Measurements from ENCODE around the gene GCAT. TPM values are rescaled to one million over a fixed set of nuclear protein-coding genes. Genes with fewer than 3 reads are reported as not detected.

Gene GCAT
- total RNA-seq, 1 donor from 2014 or later: 15.5 TPM

GRCh38 chr22:37842015-37842793 is 34.5 kb downstream of the GCAT start:
- intact Hi-C loops (cut with micrococcal nuclease): no loop called here

DNA sequence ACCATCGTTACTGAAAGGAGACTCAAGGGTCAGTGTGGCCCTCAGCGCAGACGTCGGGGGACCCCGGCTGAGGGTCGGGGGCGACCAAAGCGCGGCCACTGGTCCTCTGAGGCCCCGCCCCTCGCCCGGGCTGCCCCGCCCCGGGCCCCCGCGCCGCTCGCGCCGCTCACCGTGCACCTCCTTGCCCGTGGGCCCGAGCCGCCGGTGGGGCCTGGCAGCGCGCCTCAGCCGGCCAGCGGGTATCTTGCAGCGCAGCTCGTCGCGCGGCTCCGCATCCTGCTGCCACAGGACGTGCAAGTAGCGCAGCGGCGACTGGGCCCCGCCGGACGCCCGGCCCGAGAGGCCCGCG is 36.0 kb downstream of the GCAT start:
- intact Hi-C loops (cut with micrococcal nuclease): loop anchor here (1.0 to 2.0 kb wide), 6 partner anchors 36 to 663 kb away; partner anchors contain the start of genes C22orf23, DDX17, GCAT and GGA1

- intact Hi-C loops (cut with micrococcal nuclease): loop anchor here (1.0 to 2.0 kb wide), 6 partner anchors 38 to 661 kb away; partner anchors contain the start of genes C22orf23, DDX17, GCAT and GGA1
Observed at GRCh38 chr22:37844904-37845329, 37.2 kb downstream of the GCAT start.

GRCh38 chr22:37846433-37846832 is 38.7 kb downstream of the GCAT start:
- intact Hi-C loops (cut with micrococcal nuclease): no loop called here

GRCh38 chr22:37848587-37849088 is 40.9 kb downstream of the GCAT start:
- intact Hi-C loops (cut with micrococcal nuclease): loop anchor here (1.0 to 2.0 kb wide), 7 partner anchors 15 to 1320 kb away; partner anchors contain the start of genes C22orf23, EIF3D, GGA1 and POLR2F

DNA sequence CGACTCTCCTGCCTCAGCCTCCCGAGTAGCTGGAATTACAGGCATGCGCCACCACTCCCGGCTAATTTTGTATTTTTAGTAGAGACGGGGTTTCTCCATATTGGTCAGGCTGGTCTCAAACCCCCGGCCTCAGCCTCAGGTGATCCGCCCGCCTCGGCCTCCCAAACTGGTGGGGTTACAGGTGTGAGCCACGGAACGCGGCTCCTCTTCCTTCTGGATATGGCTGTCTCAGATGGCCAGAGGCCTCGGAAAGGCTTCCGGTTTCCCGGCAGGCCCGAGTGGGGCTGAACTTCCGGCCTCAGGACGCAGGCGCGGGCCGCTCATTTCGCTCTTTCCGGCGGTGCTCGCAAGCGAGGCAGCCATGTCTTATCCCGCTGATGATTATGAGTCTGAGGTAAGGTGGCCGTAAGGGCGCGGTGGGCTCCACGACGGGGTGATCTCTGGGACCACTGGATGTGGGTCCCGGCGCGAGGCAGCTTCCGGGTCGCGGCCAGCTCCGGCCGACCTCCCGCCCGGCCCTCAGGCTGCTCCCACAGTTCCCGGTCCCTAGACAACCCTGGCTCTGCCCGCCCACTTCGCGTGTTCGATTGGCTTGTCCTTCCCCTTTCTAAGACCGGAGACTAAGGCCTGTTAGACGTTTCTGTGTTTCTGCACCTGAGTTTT is 41.5 kb downstream of the GCAT start, which contains the start of gene EIF3L:
EIF3L (plus strand) TSS at position 331 of the 663 bp plus-strand sequence; CDS start at position 362, 31 bp downstream.
- intact Hi-C loops (cut with micrococcal nuclease): loop anchor here (1.0 to 2.0 kb wide), 7 partner anchors 14 to 1320 kb away; partner anchors contain the start of genes C22orf23, EIF3D, GGA1 and POLR2F

DNA sequence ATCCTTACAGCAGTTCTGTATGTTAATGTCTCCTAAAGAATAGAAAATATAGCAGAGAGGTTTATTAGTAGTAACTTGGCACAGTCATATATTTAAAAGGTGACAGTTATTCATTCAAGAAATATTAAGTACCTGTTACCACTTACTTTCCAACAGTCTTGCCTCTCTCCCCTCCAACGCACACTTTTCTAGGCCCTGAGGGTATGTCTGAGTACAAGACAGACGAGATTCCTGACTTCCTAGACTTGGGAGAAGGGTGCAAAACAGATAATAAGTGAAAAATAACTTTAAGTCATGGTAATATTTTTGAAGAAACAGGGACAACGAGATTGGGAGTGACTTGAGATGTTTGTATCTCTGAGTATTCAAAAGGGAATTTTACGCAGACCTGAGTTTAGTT is 43.1 kb downstream of the GCAT start:
- intact Hi-C loops (cut with micrococcal nuclease): no loop called here

GRCh38 chr22:37852418-37852817 is 44.7 kb downstream of the GCAT start:
- intact Hi-C loops (cut with micrococcal nuclease): no loop called here

GRCh38 chr22:37854946-37855345 is 47.2 kb downstream of the GCAT start:
- intact Hi-C loops (cut with micrococcal nuclease): no loop called here

DNA sequence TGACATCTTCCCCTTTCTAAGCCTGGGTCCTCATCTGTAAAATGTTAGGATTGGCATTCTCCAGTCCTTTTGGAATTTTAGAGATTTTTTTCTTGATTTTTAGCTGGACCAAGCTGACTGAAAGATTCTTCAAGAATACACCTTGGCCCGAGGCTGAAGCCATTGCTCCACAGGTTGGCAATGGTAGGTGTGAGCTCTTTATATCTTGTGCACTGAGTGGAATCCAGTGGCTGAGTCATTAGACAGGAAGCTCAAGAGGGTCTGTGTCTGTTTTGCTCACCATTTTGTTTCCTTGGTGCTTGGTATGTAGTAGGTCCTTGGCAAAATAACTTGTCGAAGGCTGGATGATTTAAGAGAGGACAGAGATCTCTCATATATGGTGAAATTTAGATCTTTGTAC is 47.7 kb downstream of the GCAT start:
- intact Hi-C loops (cut with micrococcal nuclease): no loop called here

DNA sequence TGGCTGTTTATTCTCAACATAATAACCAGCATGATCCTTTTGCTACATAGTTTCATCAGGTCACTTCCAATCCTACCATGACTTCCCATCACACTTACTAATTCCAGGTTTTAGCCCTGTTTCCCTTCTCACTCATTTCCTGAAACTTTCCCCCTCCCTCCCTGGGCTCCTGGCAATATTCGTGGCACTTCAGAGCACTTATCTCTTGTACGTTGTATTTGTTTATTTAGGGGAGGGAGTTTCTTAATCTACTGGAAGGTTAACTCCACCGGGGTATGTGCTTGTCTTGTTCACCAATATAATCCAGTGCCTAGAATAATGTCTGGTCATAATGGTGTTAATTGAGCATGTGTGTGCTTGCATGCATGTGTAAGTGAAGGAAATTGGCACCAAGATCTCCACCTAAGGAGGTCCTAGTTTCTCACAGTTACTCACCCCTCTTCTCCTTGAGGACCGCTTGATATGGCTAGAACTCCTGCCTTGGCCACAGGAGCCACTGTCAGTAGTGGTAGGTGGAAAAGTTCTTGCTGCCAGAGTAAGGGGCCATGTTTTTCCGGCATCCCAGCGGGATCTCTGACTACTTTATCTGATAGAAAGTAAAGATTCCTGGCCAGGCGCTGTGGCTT is 53.2 kb downstream of the GCAT start:
- intact Hi-C loops (cut with micrococcal nuclease): loop anchor here (5.0 kb wide), 1 partner anchor 324 kb away; no protein-coding TSS in a partner anchor

DNA sequence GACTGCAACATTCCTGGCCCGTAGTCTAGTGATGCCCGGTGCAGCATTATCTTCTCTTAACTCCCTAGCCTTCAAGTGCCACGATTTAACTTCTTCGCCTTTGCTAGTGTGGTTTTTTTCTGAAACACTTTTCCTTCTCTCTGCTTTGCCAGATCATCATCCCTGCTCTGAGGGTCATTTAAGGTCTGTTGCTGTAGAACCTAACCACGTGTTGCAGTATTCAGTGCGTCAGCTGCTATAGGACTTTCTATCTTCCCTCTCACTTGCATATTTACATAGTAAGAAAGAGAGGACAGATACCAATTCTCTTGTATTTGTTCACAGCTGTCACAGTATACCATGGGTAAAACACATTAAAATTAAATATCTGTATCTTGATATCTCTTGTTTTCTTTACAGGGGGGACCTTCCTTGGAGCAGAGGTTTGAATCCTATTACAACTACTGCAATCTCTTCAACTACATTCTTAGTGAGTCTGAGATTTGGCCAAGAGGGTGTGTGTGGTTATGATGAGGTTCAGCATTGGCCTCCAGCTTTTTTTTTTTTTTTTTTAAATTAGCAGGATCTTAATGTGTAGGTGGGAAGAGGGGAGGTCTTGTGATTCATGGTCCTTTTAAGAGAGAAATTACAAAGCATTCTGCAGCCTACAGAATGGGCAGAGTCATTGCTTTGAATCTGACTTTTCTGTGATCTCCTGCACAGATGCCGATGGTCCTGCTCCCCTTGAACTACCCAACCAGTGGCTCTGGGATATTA is 55.0 kb downstream of the GCAT start:
- intact Hi-C loops (cut with micrococcal nuclease): loop anchor here (1.0 to 5.0 kb wide), 4 partner anchors 13 to 325 kb away; partner anchors contain the start of gene EIF3L

DNA sequence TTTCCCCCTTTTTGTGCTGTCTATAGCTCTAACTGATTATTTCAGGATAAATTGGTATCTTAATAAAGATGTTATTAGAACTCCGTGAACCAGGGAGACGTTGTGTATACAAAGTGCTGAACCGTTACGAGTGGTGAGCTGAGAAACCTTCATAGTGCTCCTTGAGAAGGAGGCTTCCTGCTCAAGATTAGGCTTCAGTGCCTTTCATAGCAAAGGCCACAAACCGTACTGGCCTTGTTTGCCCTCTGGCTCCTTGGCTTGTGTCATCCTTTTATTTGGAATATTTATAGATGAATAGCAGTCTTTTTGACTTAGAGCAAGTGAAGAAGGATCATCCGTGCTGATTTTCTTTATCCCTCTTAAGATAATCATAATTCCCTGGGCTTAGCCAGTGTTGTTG is 57.8 kb downstream of the GCAT start:
- intact Hi-C loops (cut with micrococcal nuclease): no loop called here

Other genes starting within 250 kb of the GCAT start
- 1.9 and 2.3 TPM in 2 replicates for gene CDC42EP1, start 247.5 kb upstream of the GCAT start, total RNA-seq
- gene LGALS2, start 227.8 kb upstream of the GCAT start, total RNA-seq: 0.39 TPM in 1 of 2 replicates, not detected in the other
- gene GGA1, start 199.1 kb upstream of the GCAT start, total RNA-seq: 65.1 and 67.2 TPM in 2 replicates
- 183 and 187 TPM in 2 replicates for gene SH3BP1, start 168.3 kb upstream of the GCAT start, total RNA-seq
- gene PDXP, start 149.2 kb upstream of the GCAT start, total RNA-seq: 17.7 and 20.6 TPM in 2 replicates
- 791 and 792 TPM in 2 replicates for gene LGALS1, start 132.3 kb upstream of the GCAT start, total RNA-seq
- gene NOL12, start 121.6 kb upstream of the GCAT start, total RNA-seq: 53.4 and 55.6 TPM in 2 replicates
- gene TRIOBP, start 110.9 kb upstream of the GCAT start, total RNA-seq: 41.0 and 45.8 TPM in 2 replicates
- 0.17 TPM in 1 of 2 replicates, not detected in the other for gene GALR3, start 15.4 kb downstream of the GCAT start, total RNA-seq
- 25.8 and 27.1 TPM in 2 replicates for gene ANKRD54, start 36.4 kb downstream of the GCAT start, total RNA-seq
- gene EIF3L, start 41.5 kb downstream of the GCAT start, total RNA-seq: 374 and 376 TPM in 2 replicates
- 35.1 and 37.3 TPM in 2 replicates for gene MICALL1, start 98.4 kb downstream of the GCAT start, total RNA-seq
- gene C22orf23, start 145.7 kb downstream of the GCAT start, total RNA-seq: not detected in 2 replicates
- 71.7 and 75.6 TPM in 2 replicates for gene POLR2F, start 145.8 kb downstream of the GCAT start, total RNA-seq
- gene SOX10, start 176.6 kb downstream of the GCAT start, total RNA-seq: not detected in 2 replicates
- gene PICK1, start 249.5 kb downstream of the GCAT start, total RNA-seq: 10.3 and 13.0 TPM in 2 replicates